GM19463 (cell line): ENCODE results near the gene PLA2G4C.

Experiments
- ATAC-seq: cut with Tn5 transposase; IDR thresholded peaks from one replicate; pipeline ENCODE4 v1.9.1; 2021; ENCODE audit warnings: mild to moderate bottlenecking, moderate library complexity; ENCODE audit not compliant: unreplicated experiment

Gene PLA2G4C

GRCh38 chr19:48061401-48062344 lies 48.9 kb downstream of the PLA2G4C start:
- ATAC-seq = no peak

- no peak for ATAC-seq
Observed at GRCh38 chr19:48060381-48060780, 50.2 kb downstream of the PLA2G4C start.

- no peak for ATAC-seq
Observed at GRCh38 chr19:48059331-48059730, 51.3 kb downstream of the PLA2G4C start.

GRCh38 chr19:48053856-48054255 lies 56.8 kb downstream of the PLA2G4C start:
- no peak for ATAC-seq

- no peak for ATAC-seq
Observed at GRCh38 chr19:48053076-48053475, 57.5 kb downstream of the PLA2G4C start.

GRCh38 chr19:48051335-48052033 lies 59.1 kb downstream of the PLA2G4C start:
- no peak for ATAC-seq

- ATAC-seq = no peak
Observed at GRCh38 chr19:48044561-48044960, 66.1 kb downstream of the PLA2G4C start.

GRCh38 chr19:48043675-48044258 lies 66.8 kb downstream of the PLA2G4C start, which contains the start of gene CABP5:
Gene CABP5, minus strand, starts transcription at chr19:48044079. Its CDS starts 157 bp downstream, at chr19:48043922.
- no peak for ATAC-seq

- no peak for ATAC-seq
Observed at GRCh38 chr19:48041877-48042580, 68.6 kb downstream of the PLA2G4C start.

GRCh38 chr19:48036765-48037164 lies 73.9 kb downstream of the PLA2G4C start:
- no peak for ATAC-seq

- no peak for ATAC-seq
Observed at GRCh38 chr19:48033604-48034003, 77.0 kb downstream of the PLA2G4C start.

GRCh38 chr19:48030073-48030472 lies 80.5 kb downstream of the PLA2G4C start:
- no peak for ATAC-seq

- no peak for ATAC-seq
Observed at GRCh38 chr19:48029431-48029830, 81.2 kb downstream of the PLA2G4C start.

GRCh38 chr19:48025480-48025879 lies 85.1 kb downstream of the PLA2G4C start:
- no peak for ATAC-seq

- ATAC-seq = no peak
Observed at GRCh38 chr19:48023518-48023917, 87.1 kb downstream of the PLA2G4C start.

GRCh38 chr19:48023011-48023410 lies 87.6 kb downstream of the PLA2G4C start:
- no peak for ATAC-seq

GRCh38 chr19:48020686-48021085 lies 89.9 kb downstream of the PLA2G4C start:
- no peak for ATAC-seq

- ATAC-seq = no peak
Observed at GRCh38 chr19:48010932-48011758, 99.5 kb downstream of the PLA2G4C start.

- no peak for ATAC-seq
Observed at GRCh38 chr19:48006762-48007161, 103.9 kb downstream of the PLA2G4C start.

- no peak for ATAC-seq
Observed at GRCh38 chr19:48004236-48004635, 106.4 kb downstream of the PLA2G4C start.
